Spinal cord (tissue), 10 donors: ENCODE data around the gene KRTAP5-5. TPM values are rescaled to one million over a fixed set of nuclear protein-coding genes. Genes with fewer than 3 reads are reported as not detected.

Source experiments
- DNase-seq, 6 donors: peaks; one replicate each; pipeline versions ENCODE4 v3.0.0 to v3.0.0-alpha.2; 2013 to 2015; ENCODE audit warnings: low spot score in 6 of 6, low read depth in 4 of 6
- H3K27ac ChIP-seq: one replicate; pipeline ENCODE4 v1.5.1; 2013; ENCODE audit warnings: low read depth, low read length, control low read depth
- H3K27me3 ChIP-seq: one replicate; pipeline ENCODE4 v1.6.1; 2013; ENCODE audit warnings: low read length; ENCODE audit not compliant: control insufficient read depth, insufficient read depth
- H3K36me3 ChIP-seq: one replicate; pipeline ENCODE4 v1.6.1; 2013; ENCODE audit warnings: low read length; ENCODE audit not compliant: control insufficient read depth, insufficient read depth
- H3K4me1 ChIP-seq: one replicate; pipeline ENCODE4 v1.6.1; 2013; ENCODE audit warnings: low read length; ENCODE audit not compliant: control insufficient read depth, insufficient read depth
- H3K4me3 ChIP-seq: one replicate; pipeline ENCODE4 v1.5.1; 2013; ENCODE audit warnings: low read depth, low read length, control low read depth
- H3K9me3 ChIP-seq: one replicate; pipeline ENCODE4 v1.6.1; 2013; ENCODE audit warnings: low read length; ENCODE audit not compliant: control insufficient read depth, insufficient read depth
- WGBS: methylation state at CpG from one replicate; pipeline ENCODE4 v1.1.5; 2013; ENCODE audit warnings: missing lambda C conversion rate; ENCODE audit not compliant: insufficient coverage; 5-methylcytosine and 5-hydroxymethylcytosine counted together
- polyA plus RNA-seq, 2 donors: library from polyadenylated mRNA; unstranded; fragments of 120-200 nt; gene quantifications; one replicate each; pipeline ENCODE4 v1.2.1, GENCODE V29; 2013; ENCODE audit not compliant: insufficient read length in 2 of 2
- total RNA-seq, 2 donors: library from RNA; depleted of rRNA in 1 of 2; stranded (reverse); fragments of 120-200 nt in 1 of 2; fragments of >200 nt in 1 of 2; gene quantifications; one replicate each; pipeline versions ENCODE4 v1.2.3 to v1.2.4, GENCODE V29; 2013 to 2014
- donor health status: healthy.

KRTAP5-5 gene
- total and polyA plus RNA-seq, 4 donors: not detected

- H3K4me3 ChIP-seq: no peak overlapping the region
- no peak overlapping the region for H3K27ac ChIP-seq
- DNase-seq: no peak
- no peaks in the 10 kb centered on the region for H3K36me3 ChIP-seq
- H3K4me1 ChIP-seq: peaks cover 8% of the 10 kb centered on the region
- 90% methylated on average over 32 of the region's 35 CpGs for WGBS
- H3K27me3 ChIP-seq: peaks cover 7% of the 10 kb centered on the region
- H3K9me3 ChIP-seq: no peaks in the 10 kb centered on the region
Observed at GRCh38 chr11:1647901-1648652, 18.5 kb downstream of the KRTAP5-5 start.

GRCh38 chr11:1648653-1649420, 19.3 kb downstream of the KRTAP5-5 start:
- Histone ChIP-seq H3K27me3 (peaks cover 7% of the 10 kb centered on the region), H3K27ac (no peak overlapping the region), H3K9me3 (no peaks in the 10 kb centered on the region), H3K4me3 (no peak overlapping the region), H3K36me3 (no peaks in the 10 kb centered on the region), H3K4me1 (peaks cover 11% of the 10 kb centered on the region)
- peak in 1 of 6 donors; percentile 77 for DNase-seq
- WGBS: 51% methylated on average over 15 of the region's 28 CpGs

GRCh38 chr11:1650034-1650917, 20.7 kb downstream of the KRTAP5-5 start:
- Histone ChIP-seq H3K27ac (no peak overlapping the region), H3K27me3 (peaks cover 7% of the 10 kb centered on the region), H3K4me3 (no peak overlapping the region), H3K9me3 (no peaks in the 10 kb centered on the region), H3K4me1 (peaks cover 24% of the 10 kb centered on the region), H3K36me3 (no peaks in the 10 kb centered on the region)
- DNase-seq: peak in 1 of 6 donors; percentile 50
- WGBS: 77% methylated on average over 14 of the region's 15 CpGs

GRCh38 chr11:1650918-1651262, 21.3 kb downstream of the KRTAP5-5 start:
- peaks cover 7% of the 10 kb centered on the region for H3K27me3 ChIP-seq
- no peaks in the 10 kb centered on the region for H3K36me3 ChIP-seq
- no peaks in the 10 kb centered on the region for H3K9me3 ChIP-seq
- WGBS: 59% methylated on average over 5 of the region's 5 CpGs
- DNase-seq: no peak
- no peak overlapping the region for H3K4me3 ChIP-seq
- no peak overlapping the region for H3K27ac ChIP-seq
- H3K4me1 ChIP-seq: peaks cover 27% of the 10 kb centered on the region

- WGBS: 87% methylated on average over 4 of the region's 7 CpGs
- H3K9me3 ChIP-seq: no peaks in the 10 kb centered on the region
- no peak overlapping the region for H3K27ac ChIP-seq
- H3K27me3 ChIP-seq: peaks cover 7% of the 10 kb centered on the region
- peaks cover 27% of the 10 kb centered on the region for H3K4me1 ChIP-seq
- no peak overlapping the region for H3K4me3 ChIP-seq
- H3K36me3 ChIP-seq: no peaks in the 10 kb centered on the region
- no peak for DNase-seq
Observed at GRCh38 chr11:1651411-1651980, 21.9 kb downstream of the KRTAP5-5 start.

- no peaks in the 10 kb centered on the region for H3K9me3 ChIP-seq
- DNase-seq: no peak
- H3K4me3 ChIP-seq: no peak overlapping the region
- WGBS: 70% methylated on average over 19 of the region's 19 CpGs
- no peaks in the 10 kb centered on the region for H3K36me3 ChIP-seq
- H3K27ac ChIP-seq: no peak overlapping the region
- peaks cover 27% of the 10 kb centered on the region for H3K4me1 ChIP-seq
- H3K27me3 ChIP-seq: peaks cover 7% of the 10 kb centered on the region
Observed at GRCh38 chr11:1652026-1652425, 22.5 kb downstream of the KRTAP5-5 start.

- no peak overlapping the region for H3K27ac ChIP-seq
- 54% methylated on average over 20 of the region's 20 CpGs for WGBS
- peaks cover 7% of the 10 kb centered on the region for H3K27me3 ChIP-seq
- DNase-seq: peak in 1 of 6 donors; percentile 26
- H3K4me1 ChIP-seq: peaks cover 27% of the 10 kb centered on the region
- no peak overlapping the region for H3K4me3 ChIP-seq
- H3K9me3 ChIP-seq: no peaks in the 10 kb centered on the region
- no peaks in the 10 kb centered on the region for H3K36me3 ChIP-seq
Observed at GRCh38 chr11:1652442-1652770, 22.8 kb downstream of the KRTAP5-5 start.

- no peaks in the 10 kb centered on the region for H3K9me3 ChIP-seq
- peaks cover 7% of the 10 kb centered on the region for H3K27me3 ChIP-seq
- 31% methylated on average over 34 of the region's 34 CpGs for WGBS
- peaks cover 27% of the 10 kb centered on the region for H3K4me1 ChIP-seq
- DNase-seq: peak; percentile 43 to 91 (median 60)
- H3K36me3 ChIP-seq: no peaks in the 10 kb centered on the region
- H3K4me3 ChIP-seq: no peak overlapping the region
- no peak overlapping the region for H3K27ac ChIP-seq
Observed at GRCh38 chr11:1652771-1653540, 23.4 kb downstream of the KRTAP5-5 start.
